GM23338 (cell line): ENCODE results near the gene SLC12A3. TPM values are rescaled to one million over a fixed set of nuclear protein-coding genes. Genes with fewer than 3 reads are reported as not detected.

ENCODE experiments used
- ATAC-seq: fragments of 200-7000 bp; cut with Tn5 transposase; 3 replicates; pipeline ENCODE4 v1.9.1; 2020
- DNase-seq: peaks from one replicate; pipeline ENCODE4 v3.0.0-alpha.2; 2015; ENCODE audit warnings: low spot score
- H2AFZ ChIP-seq: fragments of 200-600 bp; sonication (generic); 2 replicates; pipeline ENCODE4 v1.8.0; 2016; ENCODE audit warnings: antibody characterized with exemption, mild to moderate bottlenecking, moderate library complexity
- H3F3A ChIP-seq: fragments of 200-600 bp; sonication (generic); replicated peaks from 2 replicates; pipeline ENCODE4 v1.8.0; 2017; ENCODE audit warnings: antibody characterized with exemption, mixed run types, low read depth
- H3K27ac ChIP-seq: fragments of 200-600 bp; sonication (generic); 2 replicates; pipeline ENCODE4 v1.6.1; 2016; ENCODE audit warnings: low read depth
- H3K27me3 ChIP-seq: fragments of 200-600 bp; sonication (generic); 2 replicates; pipeline ENCODE4 v1.8.0; 2016; ENCODE audit warnings: mild to moderate bottlenecking, mixed run types, moderate library complexity; ENCODE audit not compliant: insufficient read depth
- H3K36me3 ChIP-seq: fragments of 200-600 bp; sonication (generic); 2 replicates; pipeline ENCODE4 v1.8.0; 2016; ENCODE audit warnings: mild to moderate bottlenecking; ENCODE audit not compliant: insufficient read depth
- H3K4me1 ChIP-seq: fragments of 200-600 bp; sonication (generic); 2 replicates; pipeline ENCODE4 v1.8.0; 2016; ENCODE audit warnings: mild to moderate bottlenecking, moderate library complexity; ENCODE audit not compliant: insufficient read depth
- H3K4me2 ChIP-seq: fragments of 200-600 bp; sonication (generic); 2 replicates; pipeline ENCODE4 v1.7.1; 2017; ENCODE audit warnings: mixed run types
- H3K4me3 ChIP-seq: fragments of 200-600 bp; sonication (generic); 2 replicates; pipeline ENCODE4 v1.6.1; 2016; ENCODE audit warnings: mixed run types
- H3K79me2 ChIP-seq: fragments of 200-600 bp; sonication (generic); replicated peaks from 2 replicates; pipeline ENCODE4 v1.8.0; 2017; ENCODE audit warnings: mild to moderate bottlenecking; ENCODE audit not compliant: insufficient read depth
- H3K9me2 ChIP-seq: fragments of 200-600 bp; sonication (generic); 2 replicates; pipeline ENCODE4 v1.8.0; 2017; ENCODE audit not compliant: insufficient read depth
- H4K20me1 ChIP-seq: fragments of 200-600 bp; sonication (generic); replicated peaks from 2 replicates; pipeline ENCODE4 v1.8.0; 2017; ENCODE audit warnings: mild to moderate bottlenecking; ENCODE audit not compliant: insufficient read depth
- H3K27ac Mint-ChIP-seq: 2 replicates; pipeline ENCODE4 v1.8.0; 2020; ENCODE audit warnings: inconsistent platforms, mild to moderate bottlenecking, moderate library complexity, mixed read lengths
- H3K27me3 Mint-ChIP-seq: 3 replicates; pipeline ENCODE4 v1.8.0; 2022; ENCODE audit warnings: low read depth, mild to moderate bottlenecking, moderate library complexity, mixed read lengths, inconsistent platforms; ENCODE audit not compliant: insufficient read depth, poor library complexity
- H3K36me3 Mint-ChIP-seq: 3 replicates; pipeline ENCODE4 v1.8.0; 2021; ENCODE audit warnings: low read depth, mild to moderate bottlenecking, inconsistent platforms, moderate library complexity, mixed read lengths
- H3K4me1 Mint-ChIP-seq: 3 replicates; pipeline ENCODE4 v1.8.0; 2020; ENCODE audit warnings: mild to moderate bottlenecking, inconsistent platforms, mixed read lengths
- H3K4me3 Mint-ChIP-seq: 3 replicates; pipeline ENCODE4 v1.8.0; 2021; ENCODE audit warnings: moderate library complexity, mild to moderate bottlenecking, inconsistent platforms, mixed read lengths
- H3K9me3 Mint-ChIP-seq: 3 replicates; pipeline ENCODE4 v1.8.0; 2020; ENCODE audit warnings: moderate library complexity, mild to moderate bottlenecking, inconsistent platforms, mixed read lengths
- CREB1 ChIP-seq: fragments of 250-450 bp; sonication (Bioruptor Pico); IDR thresholded peaks from 2 replicates; pipeline ENCODE4 v1.5.0; 2020; ENCODE audit warnings: low read depth, mild to moderate bottlenecking, moderate library complexity
- EZH2 ChIP-seq: fragments of 200-600 bp; sonication (generic); IDR thresholded peaks from one replicate; pipeline ENCODE4 v1.8.0; 2017; ENCODE audit warnings: antibody characterized with exemption, mild to moderate bottlenecking, low read depth; ENCODE audit not compliant: unreplicated experiment
- EZH2phosphoT487 ChIP-seq: fragments of 200-600 bp; sonication (generic); IDR thresholded peaks from one replicate; pipeline ENCODE4 v1.8.1; 2018; ENCODE audit warnings: antibody characterized with exemption; ENCODE audit not compliant: unreplicated experiment
- JUNB ChIP-seq: IDR thresholded peaks from one replicate; pipeline ENCODE4 v1.6.1; 2016; ENCODE audit warnings: antibody characterized with exemption; ENCODE audit not compliant: unreplicated experiment
- NANOG ChIP-seq: IDR thresholded peaks from 2 replicates; pipeline ENCODE4 v1.6.1; 2016; ENCODE audit warnings: antibody characterized with exemption, borderline replicate concordance
- POLR2AphosphoS5 ChIP-seq: IDR thresholded peaks from 2 replicates; pipeline ENCODE4 v1.6.1; 2016; ENCODE audit warnings: antibody characterized with exemption, low read depth
- STAT1 ChIP-seq: IDR thresholded peaks from one replicate; pipeline ENCODE4 v1.6.1; 2016; ENCODE audit warnings: antibody characterized with exemption; ENCODE audit not compliant: unreplicated experiment
- ZNF114 ChIP-seq: fragments of 250-450 bp; sonication (Bioruptor Pico); IDR thresholded peaks from 2 replicates; pipeline ENCODE4 v1.5.0; 2020; ENCODE audit warnings: mild to moderate bottlenecking, moderate library complexity
- ZNF331 ChIP-seq: fragments of 250-450 bp; sonication (Bioruptor Pico); IDR thresholded peaks from 2 replicates; pipeline ENCODE4 v1.5.0; 2020; ENCODE audit warnings: low read depth, mild to moderate bottlenecking, moderate library complexity
- polyA plus RNA-seq: library from polyadenylated mRNA; unstranded; fragments of >200 nt; fragmentation: Nextera tagmentation; extraction: Ambion mirVana; gene quantifications from 2 replicates; pipeline ENCODE4 v1.2.1, GENCODE V29; 2016
- total RNA-seq: library from RNA; depleted of rRNA; stranded (reverse); fragments of >200 nt; shearing (Covaris generic); gene quantifications from 2 replicates; pipeline ENCODE4 v1.2.3, GENCODE V29; 2014
- TF ChIP-seq, protein P1 (sequence below): IDR thresholded peaks from one replicate; pipeline ENCODE4 v1.6.1; 2018; ENCODE audit warnings: antibody characterized with exemption; ENCODE audit not compliant: unreplicated experiment
- TF ChIP-seq, protein P2 (sequence below): fragments of 250-450 bp; sonication (Bioruptor Pico); IDR thresholded peaks from 2 replicates; pipeline ENCODE4 v1.5.0; 2020; ENCODE audit warnings: mild to moderate bottlenecking, moderate library complexity
- TF ChIP-seq, protein P3 (sequence below): IDR thresholded peaks from 2 replicates; pipeline ENCODE4 v1.6.1; 2016; ENCODE audit warnings: antibody characterized with exemption
- TF ChIP-seq, protein P4 (sequence below), 2 experiments: fragments of 200-600 bp in 1 of 2; sonication (generic) in 1 of 2; conservative IDR thresholded peaks; 2 replicates each; pipeline versions ENCODE4 v1.5.1 to v1.6.1; 2016 to 2017; ENCODE audit warnings: antibody characterized with exemption in 2 of 2, low read depth in 2 of 2, mild to moderate bottlenecking in 2 of 2, moderate library complexity in 1 of 2

Gene SLC12A3
- total and polyA plus RNA-seq, 2 experiments from 2014 or later, result not detected

DNA sequence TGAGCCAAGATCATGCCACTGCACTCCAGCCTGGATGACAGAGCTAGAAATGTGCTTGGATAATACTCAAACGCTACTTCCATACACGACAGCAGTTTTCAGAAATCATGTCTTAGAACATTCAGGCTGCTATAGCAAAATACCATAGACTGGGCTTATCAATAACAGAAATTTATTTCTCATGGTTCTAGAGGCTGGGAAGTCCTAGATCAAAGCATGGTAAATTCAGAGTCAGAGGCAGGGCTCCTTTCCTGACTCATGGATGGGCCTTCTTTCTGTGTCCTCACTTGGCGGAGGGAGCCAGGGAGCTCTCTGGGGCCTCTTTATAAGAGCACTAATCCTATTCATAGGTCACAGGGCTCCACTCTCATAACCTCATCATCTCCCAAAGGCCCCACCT, 42.4 kb downstream of the SLC12A3 start:
- H3K27me3 ChIP-seq, result no peaks in the 10 kb centered on the region
- no peaks in the 10 kb centered on the region for H3F3A ChIP-seq
- Mint-ChIP-seq H3K9me3 (peaks cover 7% of the 10 kb centered on the region; the same call in 2 of the 3 replicates), H3K36me3 (no peaks in the 10 kb centered on the region), H3K27me3 (peaks cover 2% of the 10 kb centered on the region), H3K4me3 (no peak overlapping the region), H3K4me1 (peaks cover 33% of the 10 kb centered on the region), H3K27ac (no peak overlapping the region)
- ATAC-seq (no peak), DNase-seq (no peak)
- H3K79me2 ChIP-seq, result no peaks in the 10 kb centered on the region
- H3K4me3 ChIP-seq, result no peak overlapping the region
- no peaks in the 10 kb centered on the region for H3K36me3 ChIP-seq
- peaks cover 19% of the 10 kb centered on the region for H3K4me1 ChIP-seq
- no peak overlapping the region for H3K27ac ChIP-seq
- no peak overlapping the region for H3K4me2 ChIP-seq
- 0 out of 2 replicates have a peak, but pooled peaks cover 6% of the 10 kb centered on the region for H3K9me2 ChIP-seq
- no peaks in the 10 kb centered on the region for H4K20me1 ChIP-seq
- H2AFZ ChIP-seq, result no peak overlapping the region
- TF ChIP-seq STAT1 (no peak), ZNF331 (CRISPR knock-in tag) (no peak), EZH2phosphoT487 (no peak), ZNF114 (CRISPR knock-in tag) (no peak), NANOG (no peak), POLR2AphosphoS5 (no peak), EZH2 (no peak), CREB1 (no peak), JUNB (no peak)
- TF ChIP-seq, protein P1, sequence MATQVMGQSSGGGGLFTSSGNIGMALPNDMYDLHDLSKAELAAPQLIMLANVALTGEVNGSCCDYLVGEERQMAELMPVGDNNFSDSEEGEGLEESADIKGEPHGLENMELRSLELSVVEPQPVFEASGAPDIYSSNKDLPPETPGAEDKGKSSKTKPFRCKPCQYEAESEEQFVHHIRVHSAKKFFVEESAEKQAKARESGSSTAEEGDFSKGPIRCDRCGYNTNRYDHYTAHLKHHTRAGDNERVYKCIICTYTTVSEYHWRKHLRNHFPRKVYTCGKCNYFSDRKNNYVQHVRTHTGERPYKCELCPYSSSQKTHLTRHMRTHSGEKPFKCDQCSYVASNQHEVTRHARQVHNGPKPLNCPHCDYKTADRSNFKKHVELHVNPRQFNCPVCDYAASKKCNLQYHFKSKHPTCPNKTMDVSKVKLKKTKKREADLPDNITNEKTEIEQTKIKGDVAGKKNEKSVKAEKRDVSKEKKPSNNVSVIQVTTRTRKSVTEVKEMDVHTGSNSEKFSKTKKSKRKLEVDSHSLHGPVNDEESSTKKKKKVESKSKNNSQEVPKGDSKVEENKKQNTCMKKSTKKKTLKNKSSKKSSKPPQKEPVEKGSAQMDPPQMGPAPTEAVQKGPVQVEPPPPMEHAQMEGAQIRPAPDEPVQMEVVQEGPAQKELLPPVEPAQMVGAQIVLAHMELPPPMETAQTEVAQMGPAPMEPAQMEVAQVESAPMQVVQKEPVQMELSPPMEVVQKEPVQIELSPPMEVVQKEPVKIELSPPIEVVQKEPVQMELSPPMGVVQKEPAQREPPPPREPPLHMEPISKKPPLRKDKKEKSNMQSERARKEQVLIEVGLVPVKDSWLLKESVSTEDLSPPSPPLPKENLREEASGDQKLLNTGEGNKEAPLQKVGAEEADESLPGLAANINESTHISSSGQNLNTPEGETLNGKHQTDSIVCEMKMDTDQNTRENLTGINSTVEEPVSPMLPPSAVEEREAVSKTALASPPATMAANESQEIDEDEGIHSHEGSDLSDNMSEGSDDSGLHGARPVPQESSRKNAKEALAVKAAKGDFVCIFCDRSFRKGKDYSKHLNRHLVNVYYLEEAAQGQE, result no peak
- TF ChIP-seq, protein P2, sequence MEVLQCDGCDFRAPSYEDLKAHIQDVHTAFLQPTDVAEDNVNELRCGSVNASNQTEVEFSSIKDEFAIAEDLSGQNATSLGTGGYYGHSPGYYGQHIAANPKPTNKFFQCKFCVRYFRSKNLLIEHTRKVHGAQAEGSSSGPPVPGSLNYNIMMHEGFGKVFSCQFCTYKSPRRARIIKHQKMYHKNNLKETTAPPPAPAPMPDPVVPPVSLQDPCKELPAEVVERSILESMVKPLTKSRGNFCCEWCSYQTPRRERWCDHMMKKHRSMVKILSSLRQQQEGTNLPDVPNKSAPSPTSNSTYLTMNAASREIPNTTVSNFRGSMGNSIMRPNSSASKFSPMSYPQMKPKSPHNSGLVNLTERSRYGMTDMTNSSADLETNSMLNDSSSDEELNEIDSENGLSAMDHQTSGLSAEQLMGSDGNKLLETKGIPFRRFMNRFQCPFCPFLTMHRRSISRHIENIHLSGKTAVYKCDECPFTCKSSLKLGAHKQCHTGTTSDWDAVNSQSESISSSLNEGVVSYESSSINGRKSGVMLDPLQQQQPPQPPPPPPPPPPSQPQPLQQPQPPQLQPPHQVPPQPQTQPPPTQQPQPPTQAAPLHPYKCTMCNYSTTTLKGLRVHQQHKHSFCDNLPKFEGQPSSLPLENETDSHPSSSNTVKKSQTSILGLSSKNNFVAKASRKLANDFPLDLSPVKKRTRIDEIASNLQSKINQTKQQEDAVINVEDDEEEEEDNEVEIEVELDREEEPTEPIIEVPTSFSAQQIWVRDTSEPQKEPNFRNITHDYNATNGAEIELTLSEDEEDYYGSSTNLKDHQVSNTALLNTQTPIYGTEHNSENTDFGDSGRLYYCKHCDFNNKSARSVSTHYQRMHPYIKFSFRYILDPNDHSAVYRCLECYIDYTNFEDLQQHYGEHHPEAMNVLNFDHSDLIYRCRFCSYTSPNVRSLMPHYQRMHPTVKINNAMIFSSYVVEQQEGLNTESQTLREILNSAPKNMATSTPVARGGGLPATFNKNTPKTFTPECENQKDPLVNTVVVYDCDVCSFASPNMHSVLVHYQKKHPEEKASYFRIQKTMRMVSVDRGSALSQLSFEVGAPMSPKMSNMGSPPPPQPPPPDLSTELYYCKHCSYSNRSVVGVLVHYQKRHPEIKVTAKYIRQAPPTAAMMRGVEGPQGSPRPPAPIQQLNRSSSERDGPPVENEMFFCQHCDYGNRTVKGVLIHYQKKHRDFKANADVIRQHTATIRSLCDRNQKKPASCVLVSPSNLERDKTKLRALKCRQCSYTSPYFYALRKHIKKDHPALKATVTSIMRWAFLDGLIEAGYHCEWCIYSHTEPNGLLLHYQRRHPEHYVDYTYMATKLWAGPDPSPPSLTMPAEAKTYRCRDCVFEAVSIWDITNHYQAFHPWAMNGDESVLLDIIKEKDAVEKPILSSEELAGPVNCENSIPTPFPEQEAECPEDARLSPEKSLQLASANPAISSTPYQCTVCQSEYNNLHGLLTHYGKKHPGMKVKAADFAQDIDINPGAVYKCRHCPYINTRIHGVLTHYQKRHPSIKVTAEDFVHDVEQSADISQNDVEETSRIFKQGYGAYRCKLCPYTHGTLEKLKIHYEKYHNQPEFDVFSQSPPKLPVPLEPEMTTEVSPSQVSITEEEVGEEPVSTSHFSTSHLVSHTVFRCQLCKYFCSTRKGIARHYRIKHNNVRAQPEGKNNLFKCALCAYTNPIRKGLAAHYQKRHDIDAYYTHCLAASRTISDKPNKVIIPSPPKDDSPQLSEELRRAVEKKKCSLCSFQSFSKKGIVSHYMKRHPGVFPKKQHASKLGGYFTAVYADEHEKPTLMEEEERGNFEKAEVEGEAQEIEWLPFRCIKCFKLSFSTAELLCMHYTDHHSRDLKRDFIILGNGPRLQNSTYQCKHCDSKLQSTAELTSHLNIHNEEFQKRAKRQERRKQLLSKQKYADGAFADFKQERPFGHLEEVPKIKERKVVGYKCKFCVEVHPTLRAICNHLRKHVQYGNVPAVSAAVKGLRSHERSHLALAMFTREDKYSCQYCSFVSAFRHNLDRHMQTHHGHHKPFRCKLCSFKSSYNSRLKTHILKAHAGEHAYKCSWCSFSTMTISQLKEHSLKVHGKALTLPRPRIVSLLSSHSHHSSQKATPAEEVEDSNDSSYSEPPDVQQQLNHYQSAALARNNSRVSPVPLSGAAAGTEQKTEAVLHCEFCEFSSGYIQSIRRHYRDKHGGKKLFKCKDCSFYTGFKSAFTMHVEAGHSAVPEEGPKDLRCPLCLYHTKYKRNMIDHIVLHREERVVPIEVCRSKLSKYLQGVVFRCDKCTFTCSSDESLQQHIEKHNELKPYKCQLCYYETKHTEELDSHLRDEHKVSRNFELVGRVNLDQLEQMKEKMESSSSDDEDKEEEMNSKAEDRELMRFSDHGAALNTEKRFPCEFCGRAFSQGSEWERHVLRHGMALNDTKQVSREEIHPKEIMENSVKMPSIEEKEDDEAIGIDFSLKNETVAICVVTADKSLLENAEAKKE (CRISPR knock-in tag), result no peak
- TF ChIP-seq, protein P3, sequence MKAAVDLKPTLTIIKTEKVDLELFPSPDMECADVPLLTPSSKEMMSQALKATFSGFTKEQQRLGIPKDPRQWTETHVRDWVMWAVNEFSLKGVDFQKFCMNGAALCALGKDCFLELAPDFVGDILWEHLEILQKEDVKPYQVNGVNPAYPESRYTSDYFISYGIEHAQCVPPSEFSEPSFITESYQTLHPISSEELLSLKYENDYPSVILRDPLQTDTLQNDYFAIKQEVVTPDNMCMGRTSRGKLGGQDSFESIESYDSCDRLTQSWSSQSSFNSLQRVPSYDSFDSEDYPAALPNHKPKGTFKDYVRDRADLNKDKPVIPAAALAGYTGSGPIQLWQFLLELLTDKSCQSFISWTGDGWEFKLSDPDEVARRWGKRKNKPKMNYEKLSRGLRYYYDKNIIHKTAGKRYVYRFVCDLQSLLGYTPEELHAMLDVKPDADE, result no peak
- TF ChIP-seq, protein P4, sequence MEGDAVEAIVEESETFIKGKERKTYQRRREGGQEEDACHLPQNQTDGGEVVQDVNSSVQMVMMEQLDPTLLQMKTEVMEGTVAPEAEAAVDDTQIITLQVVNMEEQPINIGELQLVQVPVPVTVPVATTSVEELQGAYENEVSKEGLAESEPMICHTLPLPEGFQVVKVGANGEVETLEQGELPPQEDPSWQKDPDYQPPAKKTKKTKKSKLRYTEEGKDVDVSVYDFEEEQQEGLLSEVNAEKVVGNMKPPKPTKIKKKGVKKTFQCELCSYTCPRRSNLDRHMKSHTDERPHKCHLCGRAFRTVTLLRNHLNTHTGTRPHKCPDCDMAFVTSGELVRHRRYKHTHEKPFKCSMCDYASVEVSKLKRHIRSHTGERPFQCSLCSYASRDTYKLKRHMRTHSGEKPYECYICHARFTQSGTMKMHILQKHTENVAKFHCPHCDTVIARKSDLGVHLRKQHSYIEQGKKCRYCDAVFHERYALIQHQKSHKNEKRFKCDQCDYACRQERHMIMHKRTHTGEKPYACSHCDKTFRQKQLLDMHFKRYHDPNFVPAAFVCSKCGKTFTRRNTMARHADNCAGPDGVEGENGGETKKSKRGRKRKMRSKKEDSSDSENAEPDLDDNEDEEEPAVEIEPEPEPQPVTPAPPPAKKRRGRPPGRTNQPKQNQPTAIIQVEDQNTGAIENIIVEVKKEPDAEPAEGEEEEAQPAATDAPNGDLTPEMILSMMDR (conservative IDR thresholded peaks at IDR 0.05; ENCODE audit: low read depth in 2 of 2), result no peak
